H9 (cell line): Measurements from ENCODE around the gene DNAJC12. TPM values are rescaled to one million over a fixed set of nuclear protein-coding genes. Genes with fewer than 3 reads are reported as not detected.

ENCODE experiments used
- DNase-seq: peaks from one replicate; pipeline ENCODE4 v3.0.0-alpha.2; 2017
- H2AFZ ChIP-seq: one replicate; pipeline ENCODE4 v1.6.1; 2013; ENCODE audit warnings: mild to moderate bottlenecking, low read length, control low read depth, moderate library complexity
- H2AK5ac ChIP-seq: 2 replicates; pipeline ENCODE4 v1.6.1; 2013; ENCODE audit warnings: low read length, control low read depth, mixed read lengths; ENCODE audit not compliant: insufficient read length
- H2BK120ac ChIP-seq: one replicate; pipeline ENCODE4 v1.6.1; 2013; ENCODE audit warnings: low read depth, mild to moderate bottlenecking, low read length, control low read depth, inconsistent platforms; ENCODE audit not compliant: poor library complexity, severe bottlenecking
- H2BK12ac ChIP-seq: 2 replicates; pipeline ENCODE4 v1.6.1; 2013; ENCODE audit warnings: low read length, control low read depth, mixed read lengths, low read depth; ENCODE audit not compliant: insufficient read length
- H2BK15ac ChIP-seq: 2 replicates; pipeline ENCODE4 v1.6.1; 2013; ENCODE audit warnings: low read depth, low read length, control low read depth
- H2BK20ac ChIP-seq: one replicate; pipeline ENCODE4 v1.6.1; 2013; ENCODE audit warnings: low read depth, mild to moderate bottlenecking, low read length, control low read depth, inconsistent platforms; ENCODE audit not compliant: poor library complexity, severe bottlenecking
- H2BK5ac ChIP-seq: 2 replicates; pipeline ENCODE4 v1.6.1; 2013; ENCODE audit warnings: low read length, control low read depth, mixed read lengths; ENCODE audit not compliant: insufficient read length
- H3K14ac ChIP-seq: 2 replicates; pipeline ENCODE4 v1.6.1; 2013; ENCODE audit warnings: low read length, control low read depth; ENCODE audit not compliant: insufficient read depth
- H3K18ac ChIP-seq: 2 replicates; pipeline ENCODE4 v1.6.1; 2013; ENCODE audit warnings: low read depth, mild to moderate bottlenecking, mixed read lengths, low read length, control low read depth; ENCODE audit not compliant: insufficient read length
- H3K23ac ChIP-seq: 2 replicates; pipeline ENCODE4 v1.6.1; 2013; ENCODE audit warnings: low read length, control low read depth, mixed read lengths, low read depth; ENCODE audit not compliant: insufficient read length
- H3K23me2 ChIP-seq: 2 replicates; pipeline ENCODE4 v1.6.1; 2013; ENCODE audit warnings: low read depth, mild to moderate bottlenecking, mixed read lengths, low read length, control low read depth; ENCODE audit not compliant: insufficient read length, poor library complexity, severe bottlenecking
- H3K27ac ChIP-seq: 2 replicates; pipeline ENCODE4 v1.5.1; 2013; ENCODE audit warnings: low read length, control low read depth, mixed read lengths, low read depth; ENCODE audit not compliant: insufficient read length
- H3K27me3 ChIP-seq: 2 replicates; pipeline ENCODE4 v1.6.1; 2013; ENCODE audit warnings: low read length, control low read depth, inconsistent platforms; ENCODE audit not compliant: insufficient read depth
- H3K4ac ChIP-seq: 2 replicates; pipeline ENCODE4 v1.6.1; 2013; ENCODE audit warnings: low read depth, mild to moderate bottlenecking, control low read depth, inconsistent platforms, low read length, moderate library complexity
- H3K4me1 ChIP-seq: 2 replicates; pipeline ENCODE4 v1.6.1; 2013; ENCODE audit warnings: low read length, control low read depth, inconsistent platforms; ENCODE audit not compliant: insufficient read depth
- H3K4me2 ChIP-seq: 2 replicates; pipeline ENCODE4 v1.6.1; 2013; ENCODE audit warnings: low read length, control low read depth, mixed read lengths; ENCODE audit not compliant: insufficient read length, insufficient read depth
- H3K56ac ChIP-seq: 2 replicates; pipeline ENCODE4 v1.6.1; 2013; ENCODE audit warnings: low read depth, mild to moderate bottlenecking, mixed read lengths, low read length, control low read depth; ENCODE audit not compliant: insufficient read length
- H3K79me1 ChIP-seq: 2 replicates; pipeline ENCODE4 v1.6.1; 2013; ENCODE audit warnings: low read depth, mild to moderate bottlenecking, moderate library complexity, low read length, control low read depth, inconsistent platforms; ENCODE audit not compliant: insufficient read depth, poor library complexity, severe bottlenecking
- H3K79me2 ChIP-seq: 2 replicates; pipeline ENCODE4 v1.6.1; 2013; ENCODE audit warnings: low read length, control low read depth, inconsistent platforms; ENCODE audit not compliant: insufficient read depth
- H3K9ac ChIP-seq: 2 replicates; pipeline ENCODE4 v1.6.1; 2013; ENCODE audit warnings: low read length, control low read depth, mixed read lengths; ENCODE audit not compliant: insufficient read length; ENCODE audit errors: extremely low read depth
- H3K9me3 ChIP-seq: one replicate; pipeline ENCODE4 v1.6.1; 2013; ENCODE audit warnings: low read depth, low read length, inconsistent platforms; ENCODE audit not compliant: control insufficient read depth
- H3T11ph ChIP-seq: one replicate; pipeline ENCODE4 v1.6.1; 2013; ENCODE audit warnings: mild to moderate bottlenecking, low read length, control low read depth, inconsistent platforms
- H4K20me1 ChIP-seq: one replicate; pipeline ENCODE4 v1.6.1; 2013; ENCODE audit not compliant: control insufficient read depth, insufficient read length, insufficient read depth
- H4K5ac ChIP-seq: 2 replicates; pipeline ENCODE4 v1.6.1; 2013; ENCODE audit warnings: low read depth, mild to moderate bottlenecking, mixed read lengths, low read length, control low read depth; ENCODE audit not compliant: insufficient read length
- H4K8ac ChIP-seq: replicated peaks from 2 replicates; pipeline ENCODE4 v1.6.1; 2013; ENCODE audit warnings: low read length, control low read depth, mixed read lengths, low read depth; ENCODE audit not compliant: insufficient read length
- H4K91ac ChIP-seq: 2 replicates; pipeline ENCODE4 v1.6.1; 2013; ENCODE audit warnings: low read depth, mild to moderate bottlenecking, moderate library complexity, mixed read lengths, low read length, control low read depth; ENCODE audit not compliant: insufficient read length
- H3K27ac Mint-ChIP-seq, 3 experiments: 2 replicates in 2 of 3; 3 replicates in 1 of 3; pipeline ENCODE4 v1.8.0; 2020 to 2021; ENCODE audit warnings: mixed read lengths in 3 of 3, mild to moderate bottlenecking in 1 of 3, moderate library complexity in 1 of 3
- H3K27me3 Mint-ChIP-seq: 2 replicates; pipeline ENCODE4 v1.8.0; 2021; ENCODE audit warnings: low read depth, mild to moderate bottlenecking, moderate library complexity, mixed read lengths
- H3K36me3 Mint-ChIP-seq, 3 experiments: 2 replicates in 2 of 3; 3 replicates in 1 of 3; pipeline ENCODE4 v1.8.0; 2020 to 2021; ENCODE audit warnings: low read depth in 3 of 3, mixed read lengths in 3 of 3; ENCODE audit not compliant: insufficient read depth in 1 of 3
- H3K4me1 Mint-ChIP-seq, 2 experiments: 2 replicates each; pipeline ENCODE4 v1.8.0; 2020; ENCODE audit warnings: mixed read lengths in 2 of 2
- H3K4me3 Mint-ChIP-seq, 2 experiments: 2 replicates in 1 of 2; 3 replicates in 1 of 2; pipeline ENCODE4 v1.8.0; 2020 to 2021; ENCODE audit warnings: mild to moderate bottlenecking in 2 of 2, mixed read lengths in 2 of 2, moderate library complexity in 1 of 2
- H3K9me3 Mint-ChIP-seq, 2 experiments: 2 replicates in 1 of 2; 3 replicates in 1 of 2; pipeline ENCODE4 v1.8.0; 2020; ENCODE audit warnings: mild to moderate bottlenecking in 2 of 2, mixed read lengths in 2 of 2, moderate library complexity in 1 of 2
- WGBS: extraction: QIAGEN DNeasy Blood & Tissue Kit; methylation state at CpG from one replicate; pipeline ENCODE4 v1.1.7; 2013; ENCODE audit warnings: missing lambda C conversion rate, low lambda C conversion rate, mixed read lengths; ENCODE audit not compliant: insufficient read length; ENCODE audit errors: extremely low coverage; 5-methylcytosine and 5-hydroxymethylcytosine counted together
- total RNA-seq: library from RNA; stranded (reverse); gene quantifications from 2 replicates; pipeline ENCODE4 v1.2.1, GENCODE V29; 2021
- TF ChIP-seq, protein P1 (sequence below): fragments of 200-600 bp; sonication (generic); conservative IDR thresholded peaks from 3 replicates; pipeline ENCODE4 v1.8.0; 2021; ENCODE audit warnings: antibody characterized with exemption, mild to moderate bottlenecking

Gene DNAJC12
- total RNA-seq, 1 experiment from 2014 or later, result 0.85 TPM

DNA sequence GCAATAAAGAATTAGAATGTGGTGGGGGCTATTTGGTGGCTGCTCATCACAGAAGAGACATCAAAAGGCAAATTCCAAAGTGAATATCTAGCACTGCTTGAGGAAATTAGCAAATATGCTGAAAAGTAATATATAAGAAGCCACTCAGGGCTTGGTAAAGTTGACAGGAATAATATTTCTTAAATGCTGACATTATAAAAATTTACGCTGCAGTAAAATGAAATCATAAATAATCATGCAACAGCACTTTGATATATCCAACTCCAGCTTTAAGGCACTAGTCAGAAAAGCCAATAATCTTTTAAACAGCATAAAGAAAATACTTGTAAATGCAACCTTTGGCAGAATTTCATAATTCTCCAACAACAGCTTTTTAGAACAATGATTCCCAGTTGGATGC is 36.9 kb downstream of the DNAJC12 start:
- no peak overlapping the region for H4K8ac ChIP-seq
- no peaks in the 10 kb centered on the region for H3K23me2 ChIP-seq
- no peak overlapping the region for H2BK120ac ChIP-seq
- TF ChIP-seq, protein P1, sequence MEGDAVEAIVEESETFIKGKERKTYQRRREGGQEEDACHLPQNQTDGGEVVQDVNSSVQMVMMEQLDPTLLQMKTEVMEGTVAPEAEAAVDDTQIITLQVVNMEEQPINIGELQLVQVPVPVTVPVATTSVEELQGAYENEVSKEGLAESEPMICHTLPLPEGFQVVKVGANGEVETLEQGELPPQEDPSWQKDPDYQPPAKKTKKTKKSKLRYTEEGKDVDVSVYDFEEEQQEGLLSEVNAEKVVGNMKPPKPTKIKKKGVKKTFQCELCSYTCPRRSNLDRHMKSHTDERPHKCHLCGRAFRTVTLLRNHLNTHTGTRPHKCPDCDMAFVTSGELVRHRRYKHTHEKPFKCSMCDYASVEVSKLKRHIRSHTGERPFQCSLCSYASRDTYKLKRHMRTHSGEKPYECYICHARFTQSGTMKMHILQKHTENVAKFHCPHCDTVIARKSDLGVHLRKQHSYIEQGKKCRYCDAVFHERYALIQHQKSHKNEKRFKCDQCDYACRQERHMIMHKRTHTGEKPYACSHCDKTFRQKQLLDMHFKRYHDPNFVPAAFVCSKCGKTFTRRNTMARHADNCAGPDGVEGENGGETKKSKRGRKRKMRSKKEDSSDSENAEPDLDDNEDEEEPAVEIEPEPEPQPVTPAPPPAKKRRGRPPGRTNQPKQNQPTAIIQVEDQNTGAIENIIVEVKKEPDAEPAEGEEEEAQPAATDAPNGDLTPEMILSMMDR, result no peak
- no peak overlapping the region for H4K91ac ChIP-seq
- Mint-ChIP-seq H3K27me3 (no peaks in the 10 kb centered on the region), H3K9me3 (no peaks in the 10 kb centered on the region), H3K4me1 (no peaks in the 10 kb centered on the region), H3K4me3 (no peak overlapping the region), H3K36me3 (no peaks in the 10 kb centered on the region), H3K27ac (no peak overlapping the region)
- no peak for DNase-seq
- H3K18ac ChIP-seq, result no peak overlapping the region
- H2BK20ac ChIP-seq, result no peak overlapping the region
- no peak overlapping the region for H3K56ac ChIP-seq
- no peak overlapping the region for H2AK5ac ChIP-seq
- no peaks in the 10 kb centered on the region; the same call in 1 of the 2 replicates for H3K79me2 ChIP-seq
- no peaks in the 10 kb centered on the region for H3K9me3 ChIP-seq
- WGBS, result no CpG with 5 or more reads among the region's 1 CpG
- no peaks in the 10 kb centered on the region for H4K20me1 ChIP-seq
- H3T11ph ChIP-seq, result no peak overlapping the region
- no peak overlapping the region for H2BK12ac ChIP-seq
- no peaks in the 10 kb centered on the region for H3K27me3 ChIP-seq
- no peak overlapping the region for H3K4ac ChIP-seq
- H3K4me1 ChIP-seq, result no peaks in the 10 kb centered on the region
- H3K23ac ChIP-seq, result no peak overlapping the region
- H2BK15ac ChIP-seq, result no peak overlapping the region
- no peak overlapping the region for H4K5ac ChIP-seq
- no peak overlapping the region for H2AFZ ChIP-seq
- H3K27ac ChIP-seq, result no peak overlapping the region
- H3K14ac ChIP-seq, result no peak overlapping the region
- no peak overlapping the region for H2BK5ac ChIP-seq
- no peak overlapping the region for H3K4me2 ChIP-seq
- no peak overlapping the region for H3K9ac ChIP-seq
- H3K79me1 ChIP-seq, result no peaks in the 10 kb centered on the region
